Uterus (tissue), 4 donors: ENCODE results near the gene UBE2E1. TPM values are rescaled to one million over a fixed set of nuclear protein-coding genes. Genes with fewer than 3 reads are reported as not detected.

ENCODE experiments used
- DNase-seq, 2 donors: peaks; one replicate each; pipeline ENCODE4 v3.0.0-alpha.2; 2019 to 2020
- H3K27ac ChIP-seq, 2 donors: fragments of 200-600 bp; sonication (generic); 1 replicate in 1 of 2; 2 replicates in 1 of 2; pipeline ENCODE4 v1.5.1; 2016 to 2018
- H3K27me3 ChIP-seq, 2 donors: fragments of 200-600 bp; sonication (generic); one replicate each; pipeline ENCODE4 v1.5.1; 2018 to 2019; ENCODE audit warnings: control low read depth in 1 of 2
- H3K36me3 ChIP-seq, 2 donors: fragments of 200-600 bp; sonication (generic); one replicate each; pipeline ENCODE4 v1.5.1; 2019; ENCODE audit warnings: control low read depth in 1 of 2
- H3K4me1 ChIP-seq, 2 donors: fragments of 200-600 bp; sonication (generic); one replicate each; pipeline ENCODE4 v1.5.1; 2018 to 2019; ENCODE audit warnings: control low read depth in 1 of 2
- H3K4me3 ChIP-seq, 2 donors: fragments of 200-600 bp; sonication (generic); 1 replicate in 1 of 2; 2 replicates in 1 of 2; pipeline ENCODE4 v1.5.1; 2018 to 2019; ENCODE audit warnings: mild to moderate bottlenecking in 1 of 2
- H3K9me3 ChIP-seq, 2 donors: fragments of 200-600 bp; sonication (generic); one replicate each; pipeline ENCODE4 v1.5.1; 2019; ENCODE audit warnings: control low read depth in 1 of 2
- CTCF ChIP-seq, 4 experiments: fragments of 200-600 bp in 2 of 4; fragments of 450-650 bp in 2 of 4; sonication (generic) in 2 of 4; IDR thresholded peaks; one replicate each; pipeline ENCODE4 v1.5.1; 2016 to 2019; ENCODE audit warnings: antibody characterized with exemption in 4 of 4, mild to moderate bottlenecking in 2 of 4, moderate library complexity in 1 of 4
- POLR2A ChIP-seq, 2 donors: fragments of 450-650 bp; IDR thresholded peaks; one replicate each; pipeline ENCODE4 v1.6.1; 2016; ENCODE audit warnings: antibody characterized with exemption in 2 of 2, mild to moderate bottlenecking in 1 of 2, moderate library complexity in 1 of 2
- intact Hi-C: fragments of 100-400 bp; cut with DNase I; formaldehyde crosslinking; loops from one replicate; pipeline ENCODE4 v1.15.1; 2023; ENCODE audit warnings: low total_unique reads
- total RNA-seq, 4 donors: library from RNA; depleted of rRNA in 3 of 4; stranded (reverse); fragments of >200 nt in 3 of 4; gene quantifications; one replicate each; pipeline versions ENCODE4 v1.1.0 to v1.2.4, GENCODE V29; 2014 to 2023
- donor health status: DM: yes; HTN: yes; CAD: no.

The UBE2E1 gene
- total RNA-seq, 4 donors from 2014 or later: 67.9 to 158 (median 95.7) TPM

GRCh38 chr3:23830869-23831484, 25.2 kb downstream of the UBE2E1 start:
- no peak for DNase-seq
- H3K4me1 ChIP-seq: no peaks in the 10 kb centered on the region
- no peak overlapping the region for H3K4me3 ChIP-seq
- intact Hi-C loops: no loop called here
- no peaks in the 10 kb centered on the region for H3K9me3 ChIP-seq
- TF ChIP-seq CTCF (IDR thresholded peaks at IDR 0.05) (no peak), POLR2A (IDR thresholded peaks at IDR 0.05) (no peak)
- no peaks in the 10 kb centered on the region for H3K27me3 ChIP-seq
- no peak overlapping the region for H3K27ac ChIP-seq
- no peaks in the 10 kb centered on the region for H3K36me3 ChIP-seq

- no peak overlapping the region for H3K27ac ChIP-seq
These were observed 26.0 kb downstream of the UBE2E1 start for GRCh38 chr3:23831517-23832394.

GRCh38 chr3:23832523-23832922, 26.8 kb downstream of the UBE2E1 start:
- TF ChIP-seq POLR2A (IDR thresholded peaks at IDR 0.05) (no peak), CTCF (IDR thresholded peaks at IDR 0.05) (no peak)
- no peaks in the 10 kb centered on the region for H3K4me1 ChIP-seq
- H3K27me3 ChIP-seq: no peaks in the 10 kb centered on the region
- DNase-seq: no peak
- no peak overlapping the region for H3K4me3 ChIP-seq
- H3K27ac ChIP-seq: no peak overlapping the region
- H3K36me3 ChIP-seq: no peaks in the 10 kb centered on the region
- no peaks in the 10 kb centered on the region for H3K9me3 ChIP-seq
- intact Hi-C loops: no loop called here

More at GRCh38 chr3:23831517-23832394, 26.0 kb downstream of the UBE2E1 start:
- Histone ChIP-seq H3K27me3 (no peaks in the 10 kb centered on the region), H3K9me3 (no peaks in the 10 kb centered on the region), H3K4me3 (no peak overlapping the region), H3K4me1 (no peaks in the 10 kb centered on the region), H3K36me3 (no peaks in the 10 kb centered on the region)
- no peak for TF ChIP-seq CTCF (IDR thresholded peaks at IDR 0.05)
- no peak for TF ChIP-seq POLR2A (IDR thresholded peaks at IDR 0.05)
- no peak for DNase-seq
- intact Hi-C loops: no loop called here

GRCh38 chr3:23834082-23834870, 28.5 kb downstream of the UBE2E1 start:
- Histone ChIP-seq H3K9me3 (no peaks in the 10 kb centered on the region), H3K4me3 (no peak overlapping the region), H3K36me3 (no peaks in the 10 kb centered on the region), H3K27ac (no peak overlapping the region), H3K4me1 (no peaks in the 10 kb centered on the region), H3K27me3 (no peaks in the 10 kb centered on the region)
- DNase-seq: no peak
- TF ChIP-seq CTCF (IDR thresholded peaks at IDR 0.05): no peak
- intact Hi-C loops: no loop called here
